GM11168 (cell line): ENCODE data around the gene HNF1B.

Experiments
- in situ Hi-C: fragments of 300-500 bp; cut with MboI; formaldehyde crosslinking; loops from one replicate; pipeline ENCODE4 v1.12.0; 2022; ENCODE audit warnings: low sequenced_read_pairs; ENCODE audit not compliant: unreplicated experiment

Gene HNF1B

GRCh38 chr17:37640015-37640414, 104.8 kb downstream of the HNF1B start:
- in situ Hi-C loops: no loop called here

- in situ Hi-C loops: no loop called here
These were observed 106.9 kb downstream of the HNF1B start for GRCh38 chr17:37637956-37638355.
